ENCODE data around the gene LIPC.

GRCh38 chr15:58517252-58517681 is 85.5 kb downstream of the LIPC start:
- TF ChIP-seq POLR2A (IDR thresholded peaks at IDR 0.05) = no peak
- no peak for TF ChIP-seq POLR2AphosphoS5 (IDR thresholded peaks at IDR 0.05)
